Gastroesophageal sphincter (tissue), 3 donors: ENCODE measurements around the gene CAMKK1.

Experiments used
- POLR2A ChIP-seq, 2 donors: fragments of 450-650 bp; IDR thresholded peaks; one replicate each; pipeline ENCODE4 v1.6.1; 2017; ENCODE audit warnings: antibody characterized with exemption in 2 of 2, mild to moderate bottlenecking in 2 of 2, moderate library complexity in 1 of 2
- POLR2AphosphoS5 ChIP-seq: sonication (generic); formaldehyde crosslinking; IDR thresholded peaks from one replicate; pipeline ENCODE4 v1.6.1; 2017; ENCODE audit warnings: antibody characterized with exemption
- TF ChIP-seq, protein P1 (sequence below), 4 experiments: fragments of 200-600 bp in 2 of 4; fragments of 450-650 bp in 2 of 4; sonication (generic) in 1 of 4; IDR thresholded peaks; one replicate each; pipeline ENCODE4 v1.5.1; 2017 to 2019; ENCODE audit warnings: antibody characterized with exemption in 4 of 4, mild to moderate bottlenecking in 2 of 4, moderate library complexity in 2 of 4

DNA sequence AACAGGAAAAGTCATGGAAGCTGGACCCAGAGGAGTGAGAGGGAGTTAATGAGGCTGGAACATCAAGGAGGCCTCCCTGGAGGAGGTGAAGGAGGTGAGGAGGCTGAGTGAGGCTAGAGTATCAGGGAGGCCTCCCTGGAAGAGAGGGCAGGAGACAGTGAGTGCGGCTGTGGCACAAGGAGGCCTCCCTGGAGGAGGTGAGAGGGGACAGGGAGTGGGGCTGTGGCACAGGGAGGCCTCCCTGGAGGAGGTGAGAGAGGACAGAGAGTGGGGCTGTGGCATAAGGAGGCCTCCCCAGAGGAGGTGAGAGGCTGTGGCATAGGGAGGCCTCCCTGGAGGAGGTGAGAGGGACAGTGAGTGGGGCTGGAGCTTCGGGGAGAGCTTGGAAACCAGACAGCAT lies 5.5 kb downstream of the CAMKK1 start:
- TF ChIP-seq POLR2AphosphoS5 (no peak), POLR2A (IDR thresholded peaks at IDR 0.05) (no peak)
- TF ChIP-seq, protein P1, sequence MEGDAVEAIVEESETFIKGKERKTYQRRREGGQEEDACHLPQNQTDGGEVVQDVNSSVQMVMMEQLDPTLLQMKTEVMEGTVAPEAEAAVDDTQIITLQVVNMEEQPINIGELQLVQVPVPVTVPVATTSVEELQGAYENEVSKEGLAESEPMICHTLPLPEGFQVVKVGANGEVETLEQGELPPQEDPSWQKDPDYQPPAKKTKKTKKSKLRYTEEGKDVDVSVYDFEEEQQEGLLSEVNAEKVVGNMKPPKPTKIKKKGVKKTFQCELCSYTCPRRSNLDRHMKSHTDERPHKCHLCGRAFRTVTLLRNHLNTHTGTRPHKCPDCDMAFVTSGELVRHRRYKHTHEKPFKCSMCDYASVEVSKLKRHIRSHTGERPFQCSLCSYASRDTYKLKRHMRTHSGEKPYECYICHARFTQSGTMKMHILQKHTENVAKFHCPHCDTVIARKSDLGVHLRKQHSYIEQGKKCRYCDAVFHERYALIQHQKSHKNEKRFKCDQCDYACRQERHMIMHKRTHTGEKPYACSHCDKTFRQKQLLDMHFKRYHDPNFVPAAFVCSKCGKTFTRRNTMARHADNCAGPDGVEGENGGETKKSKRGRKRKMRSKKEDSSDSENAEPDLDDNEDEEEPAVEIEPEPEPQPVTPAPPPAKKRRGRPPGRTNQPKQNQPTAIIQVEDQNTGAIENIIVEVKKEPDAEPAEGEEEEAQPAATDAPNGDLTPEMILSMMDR (IDR thresholded peaks at IDR 0.05), result no peak
